GM23248 (cell line): ENCODE results near the gene UNC5C.

ENCODE experiments used
- EZH2 ChIP-seq: fragments of 200-600 bp; sonication (generic); IDR thresholded peaks from 2 replicates; pipeline ENCODE4 v1.6.1; 2018; ENCODE audit warnings: antibody characterized with exemption, mild to moderate bottlenecking; ENCODE audit not compliant: insufficient read depth, poor library complexity, severe bottlenecking
- EZH2phosphoT487 ChIP-seq: fragments of 200-600 bp; sonication (generic); IDR thresholded peaks from 2 replicates; pipeline ENCODE4 v1.6.1; 2018; ENCODE audit warnings: antibody characterized with exemption, moderate library complexity, mild to moderate bottlenecking, low read depth; ENCODE audit not compliant: insufficient read depth

DNA sequence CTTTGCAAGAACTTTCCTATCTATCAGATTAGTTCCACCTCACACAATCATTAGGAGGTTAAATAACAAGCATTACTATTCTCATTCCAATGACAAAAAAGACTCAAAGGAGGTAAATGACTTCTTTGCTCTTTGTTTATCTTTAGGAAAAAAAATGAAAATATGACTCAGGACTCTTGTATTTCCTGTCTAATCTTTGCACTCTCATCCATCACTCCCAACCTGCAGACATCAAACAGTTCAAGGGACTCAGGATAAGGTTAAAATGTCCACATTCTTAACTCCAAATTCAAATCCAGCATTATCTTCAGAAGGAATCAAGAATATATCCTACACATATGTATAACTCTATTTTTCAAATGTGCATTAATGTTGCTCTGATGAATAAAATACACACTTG, 139.6 kb downstream of the UNC5C start:
- TF ChIP-seq EZH2phosphoT487: no peak
- TF ChIP-seq EZH2: no peak
